Cortex of kidney (tissue), 1 donor: ENCODE results near the gene IL12RB2.

ENCODE experiments used
- DNase-seq: peaks from one replicate; lab custom pipeline; 2025; lab: John Stamatoyannopoulos, UW

The IL12RB2 gene

DNA sequence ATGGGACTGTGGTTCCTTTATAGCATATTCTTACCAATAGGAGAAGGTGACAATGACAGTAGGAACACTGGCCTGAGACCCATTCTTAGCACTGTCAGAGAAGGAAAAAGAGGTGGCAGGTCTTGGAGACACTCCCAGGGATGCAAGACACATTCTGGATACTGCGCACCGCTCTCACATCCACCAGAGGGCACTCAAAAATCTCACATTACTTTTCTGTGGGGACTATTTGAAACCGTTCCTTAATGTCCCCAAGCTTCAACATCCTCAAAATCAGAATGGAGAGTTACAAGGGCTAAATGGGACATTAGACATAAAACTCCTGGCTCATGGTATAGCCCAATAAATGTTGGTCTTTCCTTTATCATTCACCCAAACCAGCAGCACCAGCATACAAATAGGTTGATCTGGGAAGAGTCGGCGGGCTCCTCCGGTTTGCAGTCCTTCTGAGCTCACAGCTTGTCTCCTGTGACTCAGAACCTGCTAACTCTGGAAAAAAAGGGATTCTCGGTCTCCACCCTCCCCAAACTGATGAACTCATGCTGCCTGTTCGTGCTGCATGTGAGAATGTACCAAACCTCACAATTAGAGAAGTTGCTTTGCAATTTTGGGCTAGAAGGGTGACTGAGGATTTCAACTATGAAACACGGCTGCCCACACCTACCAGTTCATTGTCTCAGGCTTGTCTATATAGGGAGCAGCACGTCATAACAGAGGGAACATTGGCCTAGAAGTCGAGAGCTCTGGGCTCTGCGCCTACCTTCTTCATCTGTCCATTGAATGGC, 40.2 kb downstream of the IL12RB2 start:
- DNase-seq: no peak

DNA sequence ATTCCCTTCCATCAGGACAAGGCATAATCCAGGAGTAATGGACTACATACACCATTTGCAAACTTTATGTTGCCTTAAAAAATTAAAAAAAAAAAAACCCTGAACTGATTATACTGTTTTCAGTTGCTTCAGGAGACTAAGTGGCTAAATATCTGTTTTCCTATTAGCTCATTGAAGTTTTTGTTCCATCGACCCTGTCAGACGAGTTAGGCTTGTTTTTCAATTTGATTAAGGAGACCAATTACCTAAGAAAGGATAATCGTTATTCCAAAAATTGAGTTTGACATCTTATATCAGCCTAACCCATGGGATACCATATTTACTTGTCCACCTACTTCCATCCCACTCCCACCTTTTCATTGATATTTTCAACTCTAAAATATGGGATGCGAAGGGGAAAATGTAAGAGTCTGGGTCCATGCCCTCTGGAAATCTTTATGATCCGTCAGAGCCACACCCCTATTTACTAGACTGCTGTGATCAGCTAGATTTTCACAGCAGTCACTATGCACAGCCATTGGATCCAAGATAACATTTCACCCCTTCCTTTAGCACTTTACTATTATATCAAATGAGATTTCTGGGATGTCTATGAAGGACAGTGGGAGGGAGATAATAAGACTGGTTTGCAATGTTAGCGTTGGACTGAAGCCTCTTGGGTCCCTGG, 41.0 kb downstream of the IL12RB2 start:
- DNase-seq: no peak

DNA sequence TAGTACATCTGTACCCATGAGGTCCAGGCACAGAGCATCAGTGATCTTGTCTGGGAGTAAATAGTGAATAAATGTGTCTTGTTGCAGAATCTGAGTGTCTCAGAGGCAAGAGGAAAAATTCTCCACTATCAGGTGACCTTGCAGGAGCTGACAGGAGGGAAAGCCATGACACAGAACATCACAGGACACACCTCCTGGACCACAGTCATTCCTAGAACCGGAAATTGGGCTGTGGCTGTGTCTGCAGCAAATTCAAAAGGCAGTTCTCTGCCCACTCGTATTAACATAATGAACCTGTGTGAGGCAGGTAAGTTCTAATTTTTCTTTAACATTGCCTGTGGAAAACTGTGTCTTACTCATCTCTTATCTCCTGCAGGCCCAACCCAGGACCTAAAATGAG, 43.1 kb downstream of the IL12RB2 start:
- no peak for DNase-seq

DNA sequence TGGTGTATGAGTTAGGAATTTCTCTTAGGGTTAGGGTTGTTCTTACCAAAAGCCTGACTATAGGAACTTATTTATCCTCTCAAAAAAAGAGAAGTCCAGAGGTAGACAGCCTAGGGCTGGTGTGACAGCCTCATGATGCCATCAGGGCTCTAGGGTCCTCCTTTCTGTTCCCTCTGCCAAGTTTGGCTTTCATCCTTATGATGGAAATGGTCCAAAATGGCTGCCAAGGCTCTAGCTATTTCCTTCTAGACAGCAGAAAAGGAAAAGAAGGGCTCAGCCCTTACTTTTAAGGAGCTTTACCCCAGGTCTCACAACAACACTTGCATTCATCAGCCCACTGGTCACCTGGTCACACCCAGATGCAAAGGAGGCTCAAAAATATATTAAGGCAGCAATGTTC, 44.5 kb downstream of the IL12RB2 start:
- DNase-seq: no peak

DNA sequence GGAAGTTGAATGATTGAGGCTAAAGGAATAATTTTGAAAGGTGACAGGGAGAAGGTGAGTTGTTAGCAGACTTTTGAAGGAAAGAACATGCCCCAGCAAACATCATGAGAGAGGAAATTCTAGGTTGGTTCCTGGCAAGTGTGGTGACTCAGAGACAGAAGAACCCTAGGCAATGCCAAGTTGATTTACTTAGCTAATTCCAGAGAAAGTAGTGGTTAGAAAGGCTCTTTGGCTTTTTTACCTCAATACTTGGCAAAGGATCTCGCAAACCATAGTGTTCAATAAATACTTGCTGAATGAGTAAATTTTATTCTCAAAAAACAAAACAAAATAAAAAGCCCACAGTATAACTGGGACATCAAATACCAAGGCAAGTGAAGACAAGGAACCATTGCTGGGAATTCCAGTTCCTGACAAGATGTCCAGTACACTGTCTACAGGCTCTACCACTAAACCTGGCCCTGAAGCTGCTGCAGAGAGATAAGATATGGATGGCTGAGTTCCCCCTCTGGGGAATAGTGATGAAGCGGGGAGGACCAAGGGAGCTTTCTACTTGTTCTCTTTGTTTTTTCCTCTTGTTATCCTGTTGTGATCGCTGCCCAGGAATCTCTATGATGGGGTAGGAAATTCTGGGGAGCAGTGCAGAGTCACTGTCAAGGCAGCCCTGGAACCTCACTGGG, 48.2 kb downstream of the IL12RB2 start:
- DNase-seq: no peak

DNA sequence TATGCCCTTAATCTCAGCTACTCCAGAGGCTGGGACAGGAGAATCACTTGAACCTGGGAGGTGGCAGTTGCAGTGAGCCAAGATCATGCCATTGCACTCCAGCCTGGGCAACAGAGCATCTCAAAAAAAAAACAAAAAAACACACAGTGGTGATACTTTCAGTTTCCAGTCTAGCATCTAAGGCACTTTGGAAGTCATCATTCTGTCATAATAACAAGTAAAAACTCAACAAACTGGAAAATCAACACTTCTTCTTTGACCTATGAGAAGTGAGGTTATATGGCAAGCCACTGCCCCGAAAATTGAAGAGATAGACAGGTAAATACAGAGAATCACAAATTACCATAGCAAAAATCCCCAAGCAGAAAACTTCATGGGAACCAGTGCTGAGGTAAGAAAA, 51.9 kb downstream of the IL12RB2 start:
- DNase-seq: no peak

DNA sequence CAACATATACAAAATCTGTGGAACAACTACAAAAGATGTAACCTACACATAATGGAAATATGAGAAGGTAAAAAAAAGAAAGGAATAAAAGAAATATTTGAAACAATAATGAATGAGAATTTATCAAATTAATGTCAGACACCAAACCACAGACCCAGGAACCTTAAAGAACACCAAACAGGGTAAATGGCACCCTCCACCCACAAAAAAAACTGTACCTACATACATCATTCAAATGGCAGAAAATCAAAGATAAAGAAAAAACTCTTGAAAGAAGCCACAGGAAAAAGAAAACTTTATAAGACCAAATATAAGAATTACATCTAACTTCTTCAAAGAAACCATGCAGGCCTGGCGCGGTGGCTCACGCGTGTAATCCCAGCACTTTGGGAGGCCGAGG, 54.0 kb downstream of the IL12RB2 start:
- DNase-seq: no peak

DNA sequence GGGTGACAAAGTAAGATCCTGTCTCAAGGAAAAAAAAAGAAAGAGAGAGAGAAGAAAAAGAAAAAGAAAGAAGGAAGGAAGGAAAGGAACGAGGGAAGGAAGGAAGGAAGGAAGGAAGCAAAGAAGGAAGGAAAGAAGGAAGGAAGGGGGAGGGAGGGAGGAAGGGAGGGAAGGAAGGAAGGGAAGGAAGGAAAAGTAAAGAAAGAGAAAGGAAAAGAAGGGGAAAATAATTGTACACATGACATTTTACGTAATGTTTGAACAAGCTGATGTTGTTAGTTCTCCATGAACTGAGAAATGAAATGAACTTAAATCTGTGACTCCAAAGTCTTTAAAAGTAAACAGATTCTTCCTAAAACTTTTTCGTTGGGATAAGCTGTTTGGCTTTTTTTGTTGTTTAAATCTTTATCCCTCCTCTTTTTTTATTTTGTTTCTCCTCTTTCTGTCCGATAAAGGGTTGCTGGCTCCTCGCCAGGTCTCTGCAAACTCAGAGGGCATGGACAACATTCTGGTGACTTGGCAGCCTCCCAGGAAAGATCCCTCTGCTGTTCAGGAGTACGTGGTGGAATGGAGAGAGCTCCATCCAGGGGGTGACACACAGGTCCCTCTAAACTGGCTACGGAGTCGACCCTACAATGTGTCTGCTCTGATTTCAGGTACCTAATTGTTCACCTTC, 59.8 kb downstream of the IL12RB2 start:
- DNase-seq: no peak

DNA sequence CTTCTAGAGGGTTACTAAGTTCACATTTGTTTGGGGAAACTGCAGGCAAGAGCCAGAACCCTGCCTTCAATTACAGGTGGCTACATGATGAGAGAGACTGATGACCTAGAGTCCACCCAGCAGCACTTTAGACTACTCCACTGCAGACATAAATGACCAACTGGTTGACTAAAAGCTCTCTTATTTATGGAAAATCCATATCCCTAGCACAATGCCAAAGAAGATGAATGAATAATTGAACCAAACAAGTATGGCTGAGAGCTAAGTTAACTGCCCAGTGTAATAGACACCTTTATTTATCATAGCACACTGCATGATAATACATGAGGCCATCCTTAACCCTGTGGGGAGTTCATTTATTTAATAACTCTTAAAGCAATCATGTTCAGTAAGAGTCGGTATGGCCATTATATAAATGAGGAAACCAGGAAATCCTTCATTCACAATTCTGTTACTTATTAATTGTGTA, 60.4 kb downstream of the IL12RB2 start:
- no peak for DNase-seq

DNA sequence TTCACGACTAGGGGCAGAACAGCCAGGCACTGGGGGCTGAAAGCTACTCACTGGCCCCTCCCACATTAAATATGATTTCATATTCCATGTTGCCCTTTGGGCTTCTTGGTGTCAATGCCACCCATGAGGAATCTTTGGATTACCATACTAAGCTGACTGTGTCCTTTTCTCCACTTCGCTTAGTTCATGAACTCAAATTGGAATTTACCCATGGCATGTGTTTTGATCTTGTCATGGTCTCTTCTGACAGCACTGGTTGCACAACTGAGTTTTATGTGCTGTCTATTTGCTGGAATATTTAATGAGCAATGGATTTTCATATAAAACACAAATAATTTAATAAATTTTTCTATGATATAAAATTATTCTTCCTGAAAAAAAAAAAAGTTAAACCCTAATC, 63.4 kb downstream of the IL12RB2 start:
- DNase-seq: no peak

DNA sequence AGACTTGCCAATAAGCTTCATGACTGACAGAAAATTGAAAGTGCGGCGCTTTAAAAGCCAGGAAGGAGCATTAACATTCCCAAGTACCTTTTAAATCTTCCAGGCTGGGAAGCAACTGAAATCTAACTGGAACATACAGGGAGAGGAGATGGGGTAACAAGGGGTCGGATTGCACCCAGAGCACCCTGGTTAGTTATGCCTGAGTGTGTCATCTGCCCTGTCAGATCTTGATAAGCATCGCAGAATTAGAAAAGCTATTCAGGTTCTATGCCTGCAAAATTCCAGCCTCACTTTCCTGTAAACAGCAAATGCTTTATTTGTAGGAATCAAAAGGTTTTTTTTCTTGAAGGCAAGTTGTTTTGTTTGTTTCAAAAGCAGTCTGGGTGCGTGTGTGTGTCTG, 64.0 kb downstream of the IL12RB2 start:
- DNase-seq: no peak

DNA sequence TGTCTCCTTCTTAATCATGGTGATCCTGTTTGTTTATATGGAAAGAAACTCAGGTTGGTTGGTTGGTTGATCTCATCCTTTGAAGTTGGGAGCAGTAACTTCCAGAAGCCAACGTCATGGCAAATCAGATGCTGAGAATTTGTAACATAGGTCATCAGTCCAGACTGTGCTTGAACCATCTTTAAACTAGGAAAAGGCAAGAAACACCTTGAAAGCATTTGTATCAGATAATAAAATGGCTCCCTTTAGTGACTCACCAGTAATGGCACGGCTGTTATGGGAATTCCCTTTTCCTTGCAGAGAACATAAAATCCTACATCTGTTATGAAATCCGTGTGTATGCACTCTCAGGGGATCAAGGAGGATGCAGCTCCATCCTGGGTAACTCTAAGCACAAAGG, 64.5 kb downstream of the IL12RB2 start:
- no peak for DNase-seq

DNA sequence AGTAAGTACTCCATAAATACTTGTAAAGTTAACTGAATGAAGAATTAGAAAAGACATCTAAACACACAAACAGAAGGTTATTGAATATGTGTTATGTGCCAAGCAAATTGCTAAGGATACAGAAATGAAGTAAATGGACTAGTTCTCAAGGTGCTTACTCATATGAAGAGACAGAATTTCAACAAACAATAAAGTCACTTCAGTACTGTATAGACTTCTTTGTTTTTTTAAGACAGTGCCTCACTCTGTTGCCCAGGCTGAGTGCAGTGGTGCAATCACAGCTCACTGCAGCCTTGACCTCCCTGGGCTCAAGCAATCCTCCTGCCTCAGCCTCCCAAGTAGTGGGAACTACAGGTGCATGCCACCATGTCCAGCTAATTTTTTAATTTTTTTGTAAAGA, 65.2 kb downstream of the IL12RB2 start:
- DNase-seq: no peak

DNA sequence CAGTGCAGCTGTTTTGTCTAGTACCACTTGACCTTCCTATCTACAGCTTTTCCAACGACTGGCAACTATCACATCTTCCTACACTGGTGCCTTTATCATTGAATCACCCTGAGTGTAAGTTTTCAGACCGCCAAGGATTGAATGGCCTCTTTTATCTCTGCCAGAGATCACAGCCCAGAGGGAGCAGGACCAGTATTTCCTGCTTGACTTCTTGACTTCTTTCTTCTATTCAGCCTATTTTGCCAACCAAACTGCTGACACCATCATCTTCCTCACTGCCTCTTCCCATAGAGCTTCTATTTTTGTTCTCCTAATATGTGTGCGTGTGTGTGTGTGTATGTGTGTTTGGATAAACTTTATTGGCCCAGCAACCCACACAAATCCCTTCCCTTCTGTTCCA, 68.7 kb downstream of the IL12RB2 start:
- no peak for DNase-seq

DNA sequence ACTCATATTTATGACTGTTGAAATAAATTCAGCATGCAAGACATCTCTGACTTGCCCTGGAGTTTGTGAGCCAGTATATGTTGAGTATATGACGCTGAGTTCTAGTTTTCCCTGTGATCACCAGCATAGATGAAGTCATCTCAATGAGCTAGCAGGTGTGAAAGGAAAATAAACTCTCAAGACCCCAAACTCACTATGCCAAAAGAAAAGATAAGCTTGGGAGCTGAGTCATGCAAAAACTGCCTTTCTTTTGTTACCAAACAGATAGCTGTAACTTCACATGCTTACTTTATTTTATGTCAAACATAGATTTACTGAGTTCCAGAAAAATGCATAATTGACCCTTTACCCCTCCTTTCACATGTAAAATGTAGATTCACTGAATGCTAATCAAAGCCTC, 69.6 kb downstream of the IL12RB2 start:
- no peak for DNase-seq

DNA sequence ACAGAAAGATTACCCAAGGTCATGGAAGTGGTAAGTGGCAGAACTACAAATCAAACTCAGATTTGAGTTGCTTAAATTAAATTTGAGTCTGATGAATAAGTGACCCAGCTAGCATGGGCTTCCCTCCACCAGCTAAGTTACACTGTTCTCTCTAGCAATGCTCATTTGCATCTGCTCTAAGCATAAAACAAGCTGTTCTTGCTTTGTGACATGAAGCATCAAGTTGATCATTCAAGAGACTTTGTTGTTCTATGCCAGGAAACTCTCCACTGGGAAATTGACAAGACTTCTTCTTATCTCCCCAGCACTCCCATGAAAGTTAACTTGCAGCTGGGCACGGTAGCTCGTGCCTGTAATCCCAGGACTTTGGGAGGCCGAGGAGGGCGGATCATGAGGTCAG, 73.5 kb downstream of the IL12RB2 start:
- DNase-seq: no peak

DNA sequence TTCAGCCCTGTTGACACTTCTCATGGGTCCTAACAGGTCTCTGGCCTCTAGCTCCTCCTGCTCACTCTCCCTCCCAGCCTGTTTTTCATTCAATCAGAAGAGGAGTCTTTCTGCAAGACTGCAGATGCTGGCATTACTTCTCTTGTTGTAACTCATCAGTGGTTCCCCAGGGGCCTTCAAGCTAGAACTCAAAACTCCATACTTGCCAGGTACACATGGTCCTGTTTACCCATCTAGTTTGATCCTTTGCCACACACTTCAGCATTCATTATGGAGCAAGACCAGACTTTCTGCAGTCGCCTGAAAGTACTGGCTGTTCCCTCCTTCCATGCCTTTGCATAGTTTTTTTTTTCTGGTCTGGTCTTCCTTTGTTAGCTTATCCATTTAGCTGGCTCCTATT, 74.6 kb downstream of the IL12RB2 start:
- no peak for DNase-seq

DNA sequence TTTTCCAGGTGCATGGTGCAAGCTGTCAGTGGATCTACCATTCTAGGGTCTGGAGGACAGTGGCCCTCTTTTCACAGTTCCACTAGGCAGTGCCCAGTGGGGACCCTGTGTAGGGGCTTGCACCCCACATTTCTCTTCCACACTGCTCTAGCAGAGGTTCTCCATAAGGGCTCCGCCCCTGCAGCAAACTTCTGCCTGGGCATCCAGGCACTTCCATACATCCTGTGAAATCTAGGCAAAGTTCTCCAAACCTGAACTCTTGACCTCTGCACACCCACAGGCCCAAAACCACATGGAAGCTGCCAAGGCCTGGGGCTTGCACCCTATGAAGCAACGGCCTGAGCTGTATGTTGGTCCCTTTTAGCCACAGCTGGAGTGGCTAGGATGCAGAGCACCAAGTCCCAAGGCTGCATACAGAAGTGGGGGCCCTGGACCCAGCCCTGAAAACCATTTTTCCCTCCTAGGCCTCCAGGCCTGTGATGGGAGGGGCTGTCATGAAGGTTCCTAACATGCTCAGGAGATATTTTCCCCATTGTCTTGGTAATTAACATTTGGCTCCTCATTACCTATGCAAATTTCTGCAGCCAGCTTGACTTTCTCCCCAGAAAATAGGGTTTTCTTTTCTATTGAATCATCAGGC, 76.4 kb downstream of the IL12RB2 start:
- no peak for DNase-seq

DNA sequence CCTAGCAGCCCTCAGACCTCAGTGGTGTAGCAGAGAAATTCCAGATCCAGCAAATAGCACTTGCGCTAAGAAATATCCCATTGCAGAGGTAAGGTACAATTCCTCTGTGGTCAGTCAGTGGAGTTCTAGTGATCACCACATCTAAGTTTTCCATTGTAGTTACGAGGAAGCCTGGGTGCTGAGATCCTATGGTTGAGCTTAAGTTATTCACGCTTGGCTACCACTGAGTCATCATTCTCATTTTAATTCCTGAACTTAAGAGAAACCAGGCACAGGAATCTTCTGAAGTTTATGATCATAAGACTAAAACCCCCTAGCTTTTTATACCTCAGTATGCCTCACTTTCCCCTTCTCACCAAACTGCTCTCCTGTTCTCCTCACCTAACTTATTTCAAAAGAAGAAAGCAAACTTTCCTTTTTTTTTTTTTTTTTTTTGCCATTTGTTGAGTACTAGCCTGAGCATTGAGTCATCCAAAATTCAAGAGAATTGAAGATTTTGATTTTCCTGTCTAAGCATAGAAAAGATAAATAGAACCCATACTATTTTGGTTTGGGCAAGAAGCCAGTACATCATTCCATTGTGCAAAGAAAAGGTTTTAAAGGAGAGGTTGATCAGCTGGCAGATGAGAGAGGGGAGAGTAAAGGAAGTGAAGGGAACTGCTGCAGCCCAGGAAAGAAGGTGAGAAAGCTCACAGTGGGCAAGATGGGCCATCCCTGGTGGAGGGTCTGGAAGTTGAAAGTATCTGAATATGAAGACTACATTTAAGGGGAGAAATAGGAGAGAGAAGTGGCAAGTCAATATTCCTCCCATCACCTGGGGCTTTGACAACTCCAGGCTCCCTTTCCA, 82.6 kb downstream of the IL12RB2 start:
- DNase-seq: no peak

DNA sequence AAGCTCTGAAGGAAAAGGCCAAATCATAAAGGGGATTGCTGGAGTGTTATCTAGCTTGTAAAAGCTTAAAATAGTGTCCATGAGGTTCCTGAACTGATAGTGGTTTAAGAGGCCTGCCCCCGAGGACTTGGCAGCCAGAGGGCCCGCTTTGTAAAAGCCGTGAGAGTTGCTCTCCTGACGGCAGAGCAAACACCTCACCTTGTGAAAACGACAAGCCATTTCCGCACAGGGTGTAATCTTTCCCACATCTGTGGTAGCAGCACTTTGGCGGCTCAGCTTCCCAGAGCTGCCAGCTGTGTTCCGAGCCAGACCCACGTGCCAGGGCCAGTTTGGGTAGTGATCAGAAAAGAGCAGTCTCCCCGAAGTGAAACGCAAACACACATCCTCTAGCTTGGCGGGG, 85.6 kb downstream of the IL12RB2 start:
- no peak for DNase-seq

DNA sequence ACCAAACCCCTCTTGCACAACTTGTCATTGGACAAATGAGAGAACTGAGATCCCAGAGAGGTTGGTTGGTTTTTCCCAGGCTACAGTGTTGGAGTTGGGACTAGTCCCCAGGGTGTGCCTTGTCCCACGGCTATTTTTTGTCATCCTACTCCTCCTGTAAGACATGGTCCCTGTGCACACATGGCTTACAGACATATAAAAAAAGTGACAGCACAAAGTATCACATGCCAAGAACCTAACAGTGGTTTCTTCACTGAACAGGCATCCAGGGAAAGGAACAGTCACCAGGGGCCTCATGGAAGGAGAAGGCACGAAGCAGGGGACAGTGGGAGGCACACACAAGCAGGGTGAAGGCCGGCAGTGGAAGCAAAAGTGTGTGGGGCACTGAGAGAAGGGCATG, 86.1 kb downstream of the IL12RB2 start:
- DNase-seq: no peak
